ENCODE results near the gene SHC3.
A peak's percentile ranks its signal among the peaks of the same experiment; 100 is the strongest.

Gene SHC3

GRCh38 chr9:89025553-89025952 lies 153.1 kb downstream of the SHC3 start:
- Histone ChIP-seq H3K27ac (no peak overlapping the region), H3K27me3 (no peaks in the 10 kb centered on the region), H3K36me3 (peaks cover 0 to 3% (median 0%) of the 10 kb centered on the region in 3 donors), H3K4me3 (no peak overlapping the region), H3K9me3 (peaks cover 4 to 14% (median 6%) of the 10 kb centered on the region in 3 donors), H3K4me1 (peaks cover 0 to 26% (median 10%) of the 10 kb centered on the region in 4 donors)
- intact Hi-C loops (cut with DNase I; ENCODE audit: low total_unique reads) = no loop called here
- no peak for TF ChIP-seq CTCF (IDR thresholded peaks at IDR 0.05)
- no peak for DNase-seq

- intact Hi-C loops (cut with DNase I; ENCODE audit: low total_unique reads) = no loop called here
- Histone ChIP-seq H3K4me1 (peaks cover 0 to 26% (median 11%) of the 10 kb centered on the region in 4 donors), H3K27ac (no peak overlapping the region), H3K9me3 (peaks cover 0 to 6% (median 0%) of the 10 kb centered on the region in 3 donors), H3K36me3 (peaks cover 0 to 1% (median 0%) of the 10 kb centered on the region in 3 donors), H3K27me3 (no peaks in the 10 kb centered on the region), H3K4me3 (no peak overlapping the region)
- no peak for TF ChIP-seq CTCF (IDR thresholded peaks at IDR 0.05)
- peak in 1 of 2 donors; percentile 46 for DNase-seq
Measured at GRCh38 chr9:89024727-89025126, 153.9 kb downstream of the SHC3 start.

- peaks cover 0 to 26% (median 11%) of the 10 kb centered on the region in 4 donors for H3K4me1 ChIP-seq
- no peak for TF ChIP-seq CTCF (IDR thresholded peaks at IDR 0.05)
- no peaks in the 10 kb centered on the region for H3K27me3 ChIP-seq
- intact Hi-C loops (cut with DNase I; ENCODE audit: low total_unique reads) = no loop called here
- H3K4me3 ChIP-seq = no peak overlapping the region
- H3K27ac ChIP-seq = peak overlapping the region; percentile 11 to 35
- H3K36me3 ChIP-seq = no peaks in the 10 kb centered on the region
- no peaks in the 10 kb centered on the region for H3K9me3 ChIP-seq
- no peak for DNase-seq
Measured at GRCh38 chr9:89023740-89024139, 154.9 kb downstream of the SHC3 start.

GRCh38 chr9:89022902-89023301 lies 155.7 kb downstream of the SHC3 start:
- H3K9me3 ChIP-seq = no peaks in the 10 kb centered on the region
- intact Hi-C loops (cut with DNase I; ENCODE audit: low total_unique reads) = no loop called here
- H3K27ac ChIP-seq = peak overlapping the region; percentile 11 to 35
- no peaks in the 10 kb centered on the region for H3K36me3 ChIP-seq
- DNase-seq = peak; percentile 68 to 75
- H3K4me3 ChIP-seq = no peak overlapping the region
- no peak for TF ChIP-seq CTCF (IDR thresholded peaks at IDR 0.05)
- H3K27me3 ChIP-seq = no peaks in the 10 kb centered on the region
- peaks cover 0 to 26% (median 11%) of the 10 kb centered on the region in 4 donors for H3K4me1 ChIP-seq

- TF ChIP-seq CTCF (IDR thresholded peaks at IDR 0.05) = no peak
- no peaks in the 10 kb centered on the region for H3K27me3 ChIP-seq
- no peaks in the 10 kb centered on the region for H3K36me3 ChIP-seq
- DNase-seq = peak in 1 of 2 donors; percentile 55
- H3K4me3 ChIP-seq = no peak overlapping the region
- H3K4me1 ChIP-seq = peaks cover 0 to 26% (median 11%) of the 10 kb centered on the region in 4 donors
- intact Hi-C loops (cut with DNase I; ENCODE audit: low total_unique reads) = no loop called here
- H3K9me3 ChIP-seq = no peaks in the 10 kb centered on the region
- peak overlapping the region; percentile 1 to 35 for H3K27ac ChIP-seq
Measured at GRCh38 chr9:89022001-89022759, 156.4 kb downstream of the SHC3 start.

Data from tibial artery (tissue), 4 donors.